Activated B cell treated with CpG ODN at 0.5 μM for 24 hours (primary cell): ENCODE measurements around the gene PPFIBP1. TPM values are rescaled to one million over a fixed set of nuclear protein-coding genes. Genes with fewer than 3 reads are reported as not detected.
A peak's percentile ranks its signal among the peaks of the same experiment; 100 is the strongest.

ENCODE experiments used
- ATAC-seq: fragments of 200-7000 bp; cut with Tn5 transposase; one replicate; pipeline ENCODE4 v1.10.0; 2021; ENCODE audit warnings: low read depth, mild to moderate bottlenecking, moderate library complexity
- CTCF ChIA-PET: fragments of 350-600 bp; sonication (Branson Sonifier 250); formaldehyde crosslinking; loops from one replicate; lab custom pipeline; 2021; ENCODE audit warnings: antibody characterized with exemption; lab: Charles Lee
- POLR2A ChIA-PET: fragments of 350-600 bp; sonication (Branson Sonifier 250); formaldehyde crosslinking; loops from one replicate; lab custom pipeline; 2021; ENCODE audit warnings: antibody characterized with exemption; lab: Charles Lee
- DNase-seq: peaks from one replicate; pipeline ENCODE4 v3.0.0; 2022
- H3K27ac Mint-ChIP-seq: one replicate; pipeline ENCODE4 v1.8.0; 2020; ENCODE audit warnings: mixed read lengths
- H3K27me3 Mint-ChIP-seq: one replicate; pipeline ENCODE4 v1.8.0; 2021; ENCODE audit warnings: mixed read lengths
- H3K36me3 Mint-ChIP-seq: one replicate; pipeline ENCODE4 v1.8.0; 2021; ENCODE audit warnings: low read depth, mixed read lengths
- H3K4me1 Mint-ChIP-seq: one replicate; pipeline ENCODE4 v1.8.0; 2021; ENCODE audit warnings: mixed read lengths
- H3K4me3 Mint-ChIP-seq: one replicate; pipeline ENCODE4 v1.8.0; 2020; ENCODE audit warnings: mild to moderate bottlenecking, mixed read lengths
- H3K9me3 Mint-ChIP-seq: one replicate; pipeline ENCODE4 v1.8.0; 2020; ENCODE audit warnings: mixed read lengths
- intact Hi-C: fragments of 100-400 bp; cut with micrococcal nuclease; formaldehyde crosslinking; loops from one replicate; pipeline ENCODE4 v1.15.1; 2024
- total RNA-seq: library from RNA; stranded (reverse); gene quantifications from 2 replicates; pipeline ENCODE4 v1.2.3, GENCODE V29; 2022
- TF ChIP-seq, protein P1 (sequence below): fragments of 200-600 bp; IDR thresholded peaks from one replicate; pipeline ENCODE4 v1.8.0; 2022; ENCODE audit warnings: antibody characterized with exemption, mild to moderate bottlenecking

PPFIBP1 gene
- total RNA-seq, 1 donor from 2014 or later: 8.1 TPM

DNA sequence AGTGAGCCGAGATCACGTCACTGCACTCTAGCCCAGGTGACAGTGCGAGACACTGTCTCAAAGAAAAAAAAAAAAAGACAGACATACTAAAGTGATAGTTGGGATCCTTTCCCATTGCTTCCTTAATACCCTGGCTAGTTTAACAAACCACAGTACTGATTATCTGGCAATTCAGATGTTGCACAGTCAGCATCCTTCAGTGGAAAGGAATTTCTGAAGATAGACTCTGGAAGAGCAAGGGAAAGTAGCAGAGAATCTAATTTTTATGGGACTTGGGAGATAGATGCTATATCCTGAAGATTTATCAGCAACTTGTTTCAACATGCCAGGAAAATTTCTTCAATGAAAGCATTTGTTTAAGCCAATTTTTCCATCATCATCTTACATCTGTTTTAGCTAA is 6.5 kb upstream of the PPFIBP1 start:
- TF ChIP-seq, protein P1, sequence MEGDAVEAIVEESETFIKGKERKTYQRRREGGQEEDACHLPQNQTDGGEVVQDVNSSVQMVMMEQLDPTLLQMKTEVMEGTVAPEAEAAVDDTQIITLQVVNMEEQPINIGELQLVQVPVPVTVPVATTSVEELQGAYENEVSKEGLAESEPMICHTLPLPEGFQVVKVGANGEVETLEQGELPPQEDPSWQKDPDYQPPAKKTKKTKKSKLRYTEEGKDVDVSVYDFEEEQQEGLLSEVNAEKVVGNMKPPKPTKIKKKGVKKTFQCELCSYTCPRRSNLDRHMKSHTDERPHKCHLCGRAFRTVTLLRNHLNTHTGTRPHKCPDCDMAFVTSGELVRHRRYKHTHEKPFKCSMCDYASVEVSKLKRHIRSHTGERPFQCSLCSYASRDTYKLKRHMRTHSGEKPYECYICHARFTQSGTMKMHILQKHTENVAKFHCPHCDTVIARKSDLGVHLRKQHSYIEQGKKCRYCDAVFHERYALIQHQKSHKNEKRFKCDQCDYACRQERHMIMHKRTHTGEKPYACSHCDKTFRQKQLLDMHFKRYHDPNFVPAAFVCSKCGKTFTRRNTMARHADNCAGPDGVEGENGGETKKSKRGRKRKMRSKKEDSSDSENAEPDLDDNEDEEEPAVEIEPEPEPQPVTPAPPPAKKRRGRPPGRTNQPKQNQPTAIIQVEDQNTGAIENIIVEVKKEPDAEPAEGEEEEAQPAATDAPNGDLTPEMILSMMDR: no peak
- Mint-ChIP-seq H3K27ac (no peak overlapping the region), H3K27me3 (peaks cover 9% of the 10 kb centered on the region), H3K36me3 (no peaks in the 10 kb centered on the region), H3K4me3 (no peak overlapping the region), H3K9me3 (no peaks in the 10 kb centered on the region), H3K4me1 (peaks cover 3% of the 10 kb centered on the region)
- ATAC-seq: no peak
- CTCF ChIA-PET: no interaction called here
- POLR2A ChIA-PET: no interaction called here
- no peak for DNase-seq
- intact Hi-C loops: no loop called here

DNA sequence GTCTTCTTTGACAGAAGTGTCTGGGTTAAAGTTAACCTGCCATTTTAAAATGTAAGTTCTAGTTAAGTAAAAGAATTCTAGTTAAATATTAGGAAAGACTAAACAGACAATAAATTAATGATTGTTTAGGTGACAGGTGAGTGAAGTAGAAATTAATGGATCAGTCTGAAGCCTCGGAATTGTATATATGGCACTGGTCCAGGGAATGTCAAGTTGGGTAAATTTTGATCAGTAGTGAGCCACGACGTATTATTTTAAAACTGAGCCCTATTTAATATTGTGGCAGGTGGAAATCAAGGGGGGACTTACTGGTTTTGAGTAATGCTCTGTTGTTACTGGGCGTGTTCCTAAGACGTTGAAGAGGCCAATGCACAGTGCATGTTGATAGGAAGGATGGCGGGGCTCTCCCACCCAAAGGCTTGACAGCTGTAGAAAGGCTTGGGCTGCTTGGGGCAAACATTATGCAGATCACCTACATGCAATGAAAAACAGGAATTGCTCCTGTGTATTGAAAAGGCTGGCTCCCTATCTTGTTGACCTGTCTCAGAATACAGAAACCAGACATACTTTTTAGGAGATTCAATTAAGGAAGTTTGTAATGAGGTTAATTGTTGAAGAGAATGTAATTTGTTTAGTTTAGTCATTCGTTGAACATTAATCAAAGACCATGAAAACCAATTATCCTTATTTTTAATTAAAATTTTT is 5.9 kb upstream of the PPFIBP1 start:
- no peak for DNase-seq
- TF ChIP-seq, protein P1: no peak
- peaks cover 9% of the 10 kb centered on the region for H3K27me3 Mint-ChIP-seq
- no peak for ATAC-seq
- ChIA-PET POLR2A (no interaction called here), CTCF (no interaction called here)
- no peak overlapping the region for H3K27ac Mint-ChIP-seq
- no peaks in the 10 kb centered on the region for H3K9me3 Mint-ChIP-seq
- intact Hi-C loops: no loop called here
- peaks cover 5% of the 10 kb centered on the region for H3K4me1 Mint-ChIP-seq
- H3K4me3 Mint-ChIP-seq: no peak overlapping the region
- H3K36me3 Mint-ChIP-seq: no peaks in the 10 kb centered on the region

DNA sequence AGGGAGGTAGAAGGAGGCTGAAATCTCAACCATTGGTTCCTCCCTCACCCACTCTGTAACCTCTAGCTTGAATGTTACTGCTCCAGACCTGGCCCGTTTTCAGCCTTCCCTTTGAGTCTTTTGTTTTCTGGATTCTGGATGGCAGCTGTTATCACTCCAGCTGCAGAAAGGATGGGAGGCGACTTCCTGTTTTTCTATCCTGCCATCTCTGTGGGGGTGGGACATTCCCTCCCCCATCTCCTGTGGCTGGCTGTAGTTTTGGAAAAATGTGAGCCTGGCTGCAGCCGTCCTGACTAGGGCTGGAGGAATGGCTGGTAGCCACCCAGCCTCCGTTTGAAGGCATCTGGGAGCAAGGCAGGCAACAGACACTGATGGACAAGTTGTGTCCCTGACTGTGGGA is 2.9 kb upstream of the PPFIBP1 start:
- H3K27ac Mint-ChIP-seq: no peak overlapping the region
- DNase-seq (no peak), ATAC-seq (no peak)
- ChIA-PET POLR2A (no interaction called here), CTCF (no interaction called here)
- peaks cover 6% of the 10 kb centered on the region for H3K36me3 Mint-ChIP-seq
- TF ChIP-seq, protein P1: no peak
- intact Hi-C loops: loop anchor here (5.0 to 10.0 kb wide), 5 partner anchors 84 to 506 kb away; partner anchors contain the start of genes BMAL2, MRPS35 and TM7SF3
- H3K27me3 Mint-ChIP-seq: peaks cover 9% of the 10 kb centered on the region
- peaks cover 23% of the 10 kb centered on the region for H3K4me1 Mint-ChIP-seq
- no peak overlapping the region for H3K4me3 Mint-ChIP-seq
- no peaks in the 10 kb centered on the region for H3K9me3 Mint-ChIP-seq

DNA sequence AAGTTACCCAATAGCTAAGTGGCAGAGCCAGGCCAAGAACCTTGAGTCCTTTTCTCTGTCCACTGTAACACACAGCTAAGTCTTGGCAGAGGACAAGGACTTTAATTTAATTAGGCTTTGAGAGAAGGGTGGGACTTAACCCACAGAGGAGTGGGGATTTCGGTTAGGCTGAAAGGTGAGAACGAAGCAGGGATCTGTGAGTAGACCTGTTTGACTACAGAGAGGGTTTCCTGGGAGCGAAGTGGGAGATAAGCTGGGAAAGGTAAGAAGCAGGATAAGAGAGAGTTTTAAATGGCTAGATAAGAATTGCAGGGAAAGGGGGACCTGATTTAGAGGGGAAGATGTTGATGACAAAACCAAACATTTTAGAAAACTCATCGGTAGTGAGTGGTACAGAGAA is 2.0 kb upstream of the PPFIBP1 start:
- no peak overlapping the region for H3K27ac Mint-ChIP-seq
- no peak for ATAC-seq
- no peak overlapping the region for H3K4me3 Mint-ChIP-seq
- peaks cover 9% of the 10 kb centered on the region for H3K27me3 Mint-ChIP-seq
- H3K4me1 Mint-ChIP-seq: peaks cover 23% of the 10 kb centered on the region
- H3K36me3 Mint-ChIP-seq: peaks cover 6% of the 10 kb centered on the region
- POLR2A ChIA-PET: no interaction called here
- no peak for DNase-seq
- intact Hi-C loops: loop anchor here (5.0 to 10.0 kb wide), 5 partner anchors 85 to 507 kb away; partner anchors contain the start of genes BMAL2, MRPS35 and TM7SF3
- TF ChIP-seq, protein P1: no peak
- CTCF ChIA-PET: no interaction called here
- H3K9me3 Mint-ChIP-seq: no peaks in the 10 kb centered on the region

DNA sequence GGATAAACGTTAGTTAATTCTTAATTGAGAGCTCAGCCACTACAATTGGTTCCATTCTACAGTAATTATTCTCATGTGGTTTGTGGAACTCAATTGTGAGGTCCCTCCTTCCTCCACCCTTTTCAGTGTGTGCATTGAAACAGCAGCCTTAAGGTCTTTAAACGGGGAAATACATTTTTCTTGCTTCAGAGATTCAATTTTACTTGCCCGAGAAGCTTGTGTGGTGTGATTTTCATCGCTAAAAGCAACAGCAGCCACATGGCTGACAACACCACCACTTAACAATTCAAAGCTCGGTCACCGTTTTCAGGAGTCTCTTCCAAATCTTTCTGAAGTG is 733 bp upstream of the PPFIBP1 start:
- Mint-ChIP-seq H3K4me1 (peaks cover 23% of the 10 kb centered on the region), H3K4me3 (peak overlapping the region; percentile 96), H3K9me3 (no peaks in the 10 kb centered on the region), H3K27ac (peak overlapping the region; percentile 93), H3K36me3 (peaks cover 6% of the 10 kb centered on the region), H3K27me3 (peaks cover 3% of the 10 kb centered on the region)
- no peak for DNase-seq
- ChIA-PET POLR2A (interaction anchor here (0.5 to 1.9 kb wide), 5 partner anchors 9 to 187 kb away, joined by 3 to 13 read pairs (median 3); partner anchors contain the start of gene MRPS35), CTCF (no interaction called here)
- intact Hi-C loops: loop anchor here (5.0 to 10.0 kb wide), 5 partner anchors 86 to 508 kb away; partner anchors contain the start of genes BMAL2, MRPS35 and TM7SF3
- TF ChIP-seq, protein P1: no peak
- ATAC-seq: peak; percentile 3
